Keratinocyte (primary cell): Measurements from ENCODE around the gene PLB1.

Experiments used
- EZH2 ChIP-seq: IDR thresholded peaks from one replicate; pipeline ENCODE4 v1.6.1; 2012; ENCODE audit warnings: inconsistent platforms, mild to moderate bottlenecking, low read length, moderate library complexity
- TF ChIP-seq, protein P1 (sequence below), 3 experiments: IDR thresholded peaks in 1 of 3; conservative IDR thresholded peaks in 1 of 3; optimal IDR thresholded peaks in 1 of 3; 2 replicates in 2 of 3; 3 replicates in 1 of 3; pipeline versions ENCODE3 to v1.5.1; 2011; ENCODE audit warnings: low read length in 3 of 3, mild to moderate bottlenecking in 3 of 3, moderate library complexity in 2 of 3, control low read depth in 1 of 3, inconsistent platforms in 1 of 3; ENCODE audit not compliant: insufficient read depth in 2 of 3; ENCODE audit errors: extremely low read depth in 1 of 3

DNA sequence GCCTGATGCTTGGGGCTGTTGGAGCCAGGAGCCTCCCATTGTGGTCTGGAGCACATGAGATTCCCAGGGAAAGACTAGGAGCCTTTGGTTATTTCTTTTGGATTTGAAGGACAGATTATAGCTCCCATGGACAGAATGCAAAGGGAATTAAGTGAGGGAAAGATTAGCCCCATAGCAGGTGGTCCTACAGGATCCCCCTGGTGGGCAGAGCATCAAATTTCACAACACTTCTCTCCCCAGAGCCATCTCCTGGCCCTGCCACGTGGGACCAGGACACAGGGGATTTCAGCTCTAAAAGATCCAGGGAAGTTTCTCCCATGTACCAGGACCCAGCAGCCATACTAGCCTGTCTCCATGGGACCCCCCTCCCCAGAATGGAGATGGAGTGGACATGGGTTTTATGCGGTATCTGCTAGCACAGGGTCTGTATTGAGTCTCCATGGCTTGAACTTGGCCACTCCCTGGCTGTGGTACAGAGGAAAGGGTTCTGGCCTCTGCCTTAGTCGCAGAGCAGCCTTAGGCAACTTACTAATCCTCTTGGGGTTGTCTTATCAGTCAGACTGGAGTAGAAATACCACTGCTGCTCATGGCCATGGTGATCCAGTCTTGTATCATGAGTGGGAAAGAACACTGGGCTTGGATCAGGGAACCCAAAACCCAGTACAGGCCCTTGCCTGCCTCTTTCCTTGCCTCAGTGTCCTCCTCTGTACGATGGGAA lies 6.8 kb upstream of the PLB1 start:
- TF ChIP-seq, protein P1, sequence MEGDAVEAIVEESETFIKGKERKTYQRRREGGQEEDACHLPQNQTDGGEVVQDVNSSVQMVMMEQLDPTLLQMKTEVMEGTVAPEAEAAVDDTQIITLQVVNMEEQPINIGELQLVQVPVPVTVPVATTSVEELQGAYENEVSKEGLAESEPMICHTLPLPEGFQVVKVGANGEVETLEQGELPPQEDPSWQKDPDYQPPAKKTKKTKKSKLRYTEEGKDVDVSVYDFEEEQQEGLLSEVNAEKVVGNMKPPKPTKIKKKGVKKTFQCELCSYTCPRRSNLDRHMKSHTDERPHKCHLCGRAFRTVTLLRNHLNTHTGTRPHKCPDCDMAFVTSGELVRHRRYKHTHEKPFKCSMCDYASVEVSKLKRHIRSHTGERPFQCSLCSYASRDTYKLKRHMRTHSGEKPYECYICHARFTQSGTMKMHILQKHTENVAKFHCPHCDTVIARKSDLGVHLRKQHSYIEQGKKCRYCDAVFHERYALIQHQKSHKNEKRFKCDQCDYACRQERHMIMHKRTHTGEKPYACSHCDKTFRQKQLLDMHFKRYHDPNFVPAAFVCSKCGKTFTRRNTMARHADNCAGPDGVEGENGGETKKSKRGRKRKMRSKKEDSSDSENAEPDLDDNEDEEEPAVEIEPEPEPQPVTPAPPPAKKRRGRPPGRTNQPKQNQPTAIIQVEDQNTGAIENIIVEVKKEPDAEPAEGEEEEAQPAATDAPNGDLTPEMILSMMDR (optimal IDR thresholded peaks at IDR 0.05 in 1 of 3, IDR thresholded peaks at IDR 0.05 in 1 of 3, conservative IDR thresholded peaks at IDR 0.05 in 1 of 3; ENCODE audit: extremely low read depth in 1 of 3, insufficient read depth in 2 of 3, low read length in 3 of 3) = no peak
- TF ChIP-seq EZH2 = no peak
